Neural progenitor cell (in vitro differentiated cells): ENCODE data around the gene DAGLB. TPM values are rescaled to one million over a fixed set of nuclear protein-coding genes. Genes with fewer than 3 reads are reported as not detected.

Experiments
- DNase-seq: peaks from one replicate; pipeline ENCODE4 v3.0.0-alpha.2; 2016; ENCODE audit warnings: low spot score
- H2AFZ ChIP-seq: fragments of 200-600 bp; sonication (generic); replicated peaks from 2 replicates; pipeline ENCODE4 v1.6.1; 2016; ENCODE audit warnings: antibody characterized with exemption
- H3F3A ChIP-seq: fragments of 200-600 bp; sonication (generic); 2 replicates; pipeline ENCODE4 v1.6.1; 2016; ENCODE audit warnings: antibody characterized with exemption, low read depth
- H3K27ac ChIP-seq: fragments of 200-600 bp; sonication (generic); 2 replicates; pipeline ENCODE4 v1.5.1; 2016; ENCODE audit warnings: mild to moderate bottlenecking
- H3K27me3 ChIP-seq: fragments of 200-600 bp; sonication (generic); 2 replicates; pipeline ENCODE4 v1.6.1; 2016; ENCODE audit warnings: mild to moderate bottlenecking, moderate library complexity
- H3K36me3 ChIP-seq: fragments of 200-600 bp; sonication (generic); 2 replicates; pipeline ENCODE4 v1.5.1; 2016
- H3K4me1 ChIP-seq: fragments of 200-600 bp; sonication (generic); 2 replicates; pipeline ENCODE4 v1.6.1; 2016; ENCODE audit warnings: mixed run types
- H3K4me2 ChIP-seq: fragments of 200-600 bp; sonication (generic); 2 replicates; pipeline ENCODE4 v1.6.1; 2016
- H3K4me3 ChIP-seq: fragments of 200-600 bp; sonication (generic); 2 replicates; pipeline ENCODE4 v1.5.1; 2016
- H3K79me2 ChIP-seq: fragments of 200-600 bp; sonication (generic); 2 replicates; pipeline ENCODE4 v1.6.1; 2016; ENCODE audit warnings: low read depth
- H3K9ac ChIP-seq: fragments of 200-600 bp; sonication (generic); 2 replicates; pipeline ENCODE4 v1.6.1; 2016
- H3K9me3 ChIP-seq: fragments of 200-600 bp; sonication (generic); 2 replicates; pipeline ENCODE4 v1.5.1; 2016; ENCODE audit warnings: low read depth
- H4K20me1 ChIP-seq: fragments of 200-600 bp; sonication (generic); 2 replicates; pipeline ENCODE4 v1.6.1; 2016; ENCODE audit warnings: low read depth
- H3K27ac Mint-ChIP-seq: 3 replicates; pipeline ENCODE4 v1.8.0; 2021; ENCODE audit warnings: mixed read lengths
- H3K27me3 Mint-ChIP-seq: 2 replicates; pipeline ENCODE4 v1.8.0; 2022; ENCODE audit warnings: low read depth, mild to moderate bottlenecking, inconsistent platforms, moderate library complexity, mixed read lengths; ENCODE audit not compliant: insufficient read depth
- H3K36me3 Mint-ChIP-seq: 3 replicates; pipeline ENCODE4 v1.8.0; 2021; ENCODE audit warnings: mixed read lengths
- H3K4me1 Mint-ChIP-seq: 3 replicates; pipeline ENCODE4 v1.8.0; 2021; ENCODE audit warnings: mixed read lengths
- H3K4me3 Mint-ChIP-seq: 3 replicates; pipeline ENCODE4 v1.8.0; 2021; ENCODE audit warnings: mild to moderate bottlenecking, moderate library complexity, mixed read lengths
- H3K9me3 Mint-ChIP-seq: 3 replicates; pipeline ENCODE4 v1.8.0; 2020; ENCODE audit warnings: mixed read lengths
- EZH2 ChIP-seq: fragments of 200-600 bp; sonication (generic); IDR thresholded peaks from 2 replicates; pipeline ENCODE4 v1.6.1; 2017; ENCODE audit warnings: antibody characterized with exemption, mild to moderate bottlenecking, moderate library complexity
- EZH2phosphoT487 ChIP-seq: fragments of 200-600 bp; sonication (generic); IDR thresholded peaks from 2 replicates; pipeline ENCODE4 v1.6.1; 2017; ENCODE audit warnings: antibody characterized with exemption
- total RNA-seq: library from RNA; depleted of rRNA; stranded (reverse); fragments of >200 nt; gene quantifications from 2 replicates; pipeline ENCODE4 v1.2.3, GENCODE V29; 2015; ENCODE audit warnings: low replicate concordance
- TF ChIP-seq, protein P1 (sequence below): fragments of 200-600 bp; sonication (generic); IDR thresholded peaks from 2 replicates; pipeline ENCODE4 v1.5.1; 2017; ENCODE audit warnings: antibody characterized with exemption, mild to moderate bottlenecking

Gene DAGLB
- total RNA-seq, 1 donor from 2014 or later = 28.0 TPM

DNA sequence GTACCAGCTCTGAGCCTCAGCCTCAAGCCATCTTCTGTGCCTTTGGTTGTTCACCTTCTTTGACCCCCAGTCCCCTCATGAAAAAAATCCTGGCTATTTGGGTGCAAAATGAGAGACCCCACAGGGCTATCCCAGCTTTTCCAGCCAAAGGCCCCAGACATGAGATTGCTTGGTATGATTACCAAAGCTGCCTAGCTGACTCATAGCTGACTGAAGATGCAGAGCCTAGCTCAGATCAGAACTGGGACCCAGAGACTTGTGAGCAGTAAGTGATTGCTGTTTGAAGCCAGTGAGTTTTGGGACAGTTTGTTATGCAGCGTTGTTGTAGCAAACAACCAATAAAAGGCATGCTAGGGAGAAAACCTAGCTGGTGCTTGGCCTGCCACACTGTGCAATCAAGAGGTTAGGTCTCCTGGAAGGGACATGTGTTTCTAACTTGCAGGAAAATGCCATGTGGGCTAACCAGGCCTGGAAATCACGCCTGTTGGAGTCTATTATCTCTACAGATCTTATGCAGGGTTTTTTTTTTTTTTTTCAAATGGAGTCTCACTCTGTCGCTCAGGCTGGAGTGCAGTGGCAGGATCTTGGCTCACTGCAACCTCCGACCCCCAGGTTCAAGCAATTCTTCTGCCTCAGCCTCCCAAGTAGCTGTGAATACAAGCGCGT, 48.0 kb upstream of the DAGLB start:
- no peaks in the 10 kb centered on the region for H3F3A ChIP-seq
- TF ChIP-seq EZH2phosphoT487 (no peak), EZH2 (no peak)
- TF ChIP-seq, protein P1, sequence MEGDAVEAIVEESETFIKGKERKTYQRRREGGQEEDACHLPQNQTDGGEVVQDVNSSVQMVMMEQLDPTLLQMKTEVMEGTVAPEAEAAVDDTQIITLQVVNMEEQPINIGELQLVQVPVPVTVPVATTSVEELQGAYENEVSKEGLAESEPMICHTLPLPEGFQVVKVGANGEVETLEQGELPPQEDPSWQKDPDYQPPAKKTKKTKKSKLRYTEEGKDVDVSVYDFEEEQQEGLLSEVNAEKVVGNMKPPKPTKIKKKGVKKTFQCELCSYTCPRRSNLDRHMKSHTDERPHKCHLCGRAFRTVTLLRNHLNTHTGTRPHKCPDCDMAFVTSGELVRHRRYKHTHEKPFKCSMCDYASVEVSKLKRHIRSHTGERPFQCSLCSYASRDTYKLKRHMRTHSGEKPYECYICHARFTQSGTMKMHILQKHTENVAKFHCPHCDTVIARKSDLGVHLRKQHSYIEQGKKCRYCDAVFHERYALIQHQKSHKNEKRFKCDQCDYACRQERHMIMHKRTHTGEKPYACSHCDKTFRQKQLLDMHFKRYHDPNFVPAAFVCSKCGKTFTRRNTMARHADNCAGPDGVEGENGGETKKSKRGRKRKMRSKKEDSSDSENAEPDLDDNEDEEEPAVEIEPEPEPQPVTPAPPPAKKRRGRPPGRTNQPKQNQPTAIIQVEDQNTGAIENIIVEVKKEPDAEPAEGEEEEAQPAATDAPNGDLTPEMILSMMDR = no peak
- H3K27ac ChIP-seq = no peak overlapping the region
- no peak overlapping the region for H3K4me2 ChIP-seq
- no peak overlapping the region for H2AFZ ChIP-seq
- no peaks in the 10 kb centered on the region for H3K36me3 ChIP-seq
- no peaks in the 10 kb centered on the region for H4K20me1 ChIP-seq
- Mint-ChIP-seq H3K9me3 (peaks cover 2% of the 10 kb centered on the region), H3K27ac (no peak overlapping the region), H3K27me3 (peaks cover 5% of the 10 kb centered on the region), H3K36me3 (no peaks in the 10 kb centered on the region), H3K4me3 (no peak overlapping the region), H3K4me1 (no peaks in the 10 kb centered on the region)
- no peaks in the 10 kb centered on the region for H3K4me1 ChIP-seq
- H3K27me3 ChIP-seq = no peaks in the 10 kb centered on the region
- no peak overlapping the region for H3K4me3 ChIP-seq
- no peaks in the 10 kb centered on the region for H3K79me2 ChIP-seq
- no peak overlapping the region for H3K9ac ChIP-seq
- no peak for DNase-seq
- H3K9me3 ChIP-seq = no peaks in the 10 kb centered on the region

DNA sequence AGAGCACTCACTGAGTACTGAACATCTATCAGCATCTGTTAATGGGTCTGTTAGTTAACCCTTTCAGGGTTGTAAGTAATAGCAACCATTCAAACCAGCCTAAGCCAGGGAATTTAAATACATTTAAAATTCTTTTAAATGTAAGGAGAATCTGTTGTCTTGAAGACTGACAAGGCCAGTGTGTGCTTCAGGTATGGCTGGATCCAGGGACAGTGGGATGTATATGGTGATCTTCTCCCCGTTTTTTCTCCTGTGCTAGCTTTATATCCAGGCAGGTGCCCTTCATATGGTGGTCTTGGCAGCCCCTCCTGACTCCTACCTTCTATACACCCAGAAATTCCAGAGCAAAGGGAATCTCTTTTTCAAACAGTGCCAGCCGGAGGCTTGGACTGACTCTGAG, 46.6 kb upstream of the DAGLB start:
- Mint-ChIP-seq H3K27me3 (peaks cover 5% of the 10 kb centered on the region), H3K9me3 (peaks cover 6% of the 10 kb centered on the region), H3K36me3 (no peaks in the 10 kb centered on the region), H3K27ac (no peak overlapping the region), H3K4me3 (no peak overlapping the region), H3K4me1 (no peaks in the 10 kb centered on the region)
- Histone ChIP-seq H3F3A (no peaks in the 10 kb centered on the region), H3K9ac (no peak overlapping the region), H3K9me3 (no peaks in the 10 kb centered on the region), H3K36me3 (no peaks in the 10 kb centered on the region), H3K27me3 (no peaks in the 10 kb centered on the region), H3K27ac (no peak overlapping the region), H4K20me1 (no peaks in the 10 kb centered on the region), H3K79me2 (no peaks in the 10 kb centered on the region), H3K4me1 (no peaks in the 10 kb centered on the region), H3K4me3 (no peak overlapping the region), H3K4me2 (no peak overlapping the region), H2AFZ (no peak overlapping the region)
- TF ChIP-seq EZH2 (no peak), EZH2phosphoT487 (no peak)
- TF ChIP-seq, protein P1 = no peak
- no peak for DNase-seq

DNA sequence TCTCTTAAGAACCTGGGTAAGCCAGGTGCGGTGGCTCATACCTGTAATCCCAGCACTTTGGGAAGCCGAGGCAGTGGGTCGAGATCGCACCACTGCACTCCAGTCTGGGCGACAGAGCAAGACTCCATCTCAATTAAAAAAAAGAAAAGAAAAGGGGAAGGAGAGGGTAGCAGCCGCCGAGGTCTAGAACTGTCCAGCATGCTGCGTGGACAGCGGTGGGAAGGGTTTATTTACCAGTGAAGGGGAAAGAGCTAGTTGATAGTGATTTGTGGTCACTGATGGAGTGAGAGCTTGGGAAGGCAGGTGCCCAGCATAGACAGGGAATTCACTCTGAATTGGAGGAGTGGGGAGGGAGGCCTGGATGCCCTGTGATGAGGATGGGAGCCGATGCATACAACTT, 43.4 kb upstream of the DAGLB start:
- Mint-ChIP-seq H3K27me3 (peaks cover 5% of the 10 kb centered on the region), H3K36me3 (no peaks in the 10 kb centered on the region), H3K4me3 (no peak overlapping the region), H3K4me1 (no peaks in the 10 kb centered on the region), H3K9me3 (peaks cover 13% of the 10 kb centered on the region), H3K27ac (no peak overlapping the region)
- H3K9me3 ChIP-seq = no peaks in the 10 kb centered on the region
- no peaks in the 10 kb centered on the region for H3K4me1 ChIP-seq
- H3K79me2 ChIP-seq = no peaks in the 10 kb centered on the region
- H3K27me3 ChIP-seq = no peaks in the 10 kb centered on the region
- H3K9ac ChIP-seq = no peak overlapping the region
- H3F3A ChIP-seq = no peaks in the 10 kb centered on the region
- DNase-seq = no peak
- no peak overlapping the region for H3K4me3 ChIP-seq
- no peak overlapping the region for H2AFZ ChIP-seq
- no peaks in the 10 kb centered on the region for H3K36me3 ChIP-seq
- H4K20me1 ChIP-seq = no peaks in the 10 kb centered on the region
- H3K4me2 ChIP-seq = no peak overlapping the region
- TF ChIP-seq EZH2 (no peak), EZH2phosphoT487 (no peak)
- TF ChIP-seq, protein P1 = no peak
- H3K27ac ChIP-seq = no peak overlapping the region
